GM23338 (cell line): ENCODE results near the gene EFR3B. TPM values are rescaled to one million over a fixed set of nuclear protein-coding genes. Genes with fewer than 3 reads are reported as not detected.

ENCODE experiments used
- ATAC-seq: fragments of 200-7000 bp; cut with Tn5 transposase; 3 replicates; pipeline ENCODE4 v1.9.1; 2020
- DNase-seq: peaks from one replicate; pipeline ENCODE4 v3.0.0-alpha.2; 2015; ENCODE audit warnings: low spot score
- H2AFZ ChIP-seq: fragments of 200-600 bp; sonication (generic); 2 replicates; pipeline ENCODE4 v1.8.0; 2016; ENCODE audit warnings: antibody characterized with exemption, mild to moderate bottlenecking, moderate library complexity
- H3F3A ChIP-seq: fragments of 200-600 bp; sonication (generic); replicated peaks from 2 replicates; pipeline ENCODE4 v1.8.0; 2017; ENCODE audit warnings: antibody characterized with exemption, mixed run types, low read depth
- H3K27ac ChIP-seq: fragments of 200-600 bp; sonication (generic); 2 replicates; pipeline ENCODE4 v1.6.1; 2016; ENCODE audit warnings: low read depth
- H3K27me3 ChIP-seq: fragments of 200-600 bp; sonication (generic); 2 replicates; pipeline ENCODE4 v1.8.0; 2016; ENCODE audit warnings: mild to moderate bottlenecking, mixed run types, moderate library complexity; ENCODE audit not compliant: insufficient read depth
- H3K36me3 ChIP-seq: fragments of 200-600 bp; sonication (generic); 2 replicates; pipeline ENCODE4 v1.8.0; 2016; ENCODE audit warnings: mild to moderate bottlenecking; ENCODE audit not compliant: insufficient read depth
- H3K4me1 ChIP-seq: fragments of 200-600 bp; sonication (generic); 2 replicates; pipeline ENCODE4 v1.8.0; 2016; ENCODE audit warnings: mild to moderate bottlenecking, moderate library complexity; ENCODE audit not compliant: insufficient read depth
- H3K4me2 ChIP-seq: fragments of 200-600 bp; sonication (generic); 2 replicates; pipeline ENCODE4 v1.7.1; 2017; ENCODE audit warnings: mixed run types
- H3K4me3 ChIP-seq: fragments of 200-600 bp; sonication (generic); 2 replicates; pipeline ENCODE4 v1.6.1; 2016; ENCODE audit warnings: mixed run types
- H3K79me2 ChIP-seq: fragments of 200-600 bp; sonication (generic); replicated peaks from 2 replicates; pipeline ENCODE4 v1.8.0; 2017; ENCODE audit warnings: mild to moderate bottlenecking; ENCODE audit not compliant: insufficient read depth
- H3K9me2 ChIP-seq: fragments of 200-600 bp; sonication (generic); 2 replicates; pipeline ENCODE4 v1.8.0; 2017; ENCODE audit not compliant: insufficient read depth
- H4K20me1 ChIP-seq: fragments of 200-600 bp; sonication (generic); replicated peaks from 2 replicates; pipeline ENCODE4 v1.8.0; 2017; ENCODE audit warnings: mild to moderate bottlenecking; ENCODE audit not compliant: insufficient read depth
- H3K27ac Mint-ChIP-seq: 2 replicates; pipeline ENCODE4 v1.8.0; 2020; ENCODE audit warnings: inconsistent platforms, mild to moderate bottlenecking, moderate library complexity, mixed read lengths
- H3K27me3 Mint-ChIP-seq: 3 replicates; pipeline ENCODE4 v1.8.0; 2022; ENCODE audit warnings: low read depth, mild to moderate bottlenecking, moderate library complexity, mixed read lengths, inconsistent platforms; ENCODE audit not compliant: insufficient read depth, poor library complexity
- H3K36me3 Mint-ChIP-seq: 3 replicates; pipeline ENCODE4 v1.8.0; 2021; ENCODE audit warnings: low read depth, mild to moderate bottlenecking, inconsistent platforms, moderate library complexity, mixed read lengths
- H3K4me1 Mint-ChIP-seq: 3 replicates; pipeline ENCODE4 v1.8.0; 2020; ENCODE audit warnings: mild to moderate bottlenecking, inconsistent platforms, mixed read lengths
- H3K4me3 Mint-ChIP-seq: 3 replicates; pipeline ENCODE4 v1.8.0; 2021; ENCODE audit warnings: moderate library complexity, mild to moderate bottlenecking, inconsistent platforms, mixed read lengths
- H3K9me3 Mint-ChIP-seq: 3 replicates; pipeline ENCODE4 v1.8.0; 2020; ENCODE audit warnings: moderate library complexity, mild to moderate bottlenecking, inconsistent platforms, mixed read lengths
- CREB1 ChIP-seq: fragments of 250-450 bp; sonication (Bioruptor Pico); IDR thresholded peaks from 2 replicates; pipeline ENCODE4 v1.5.0; 2020; ENCODE audit warnings: low read depth, mild to moderate bottlenecking, moderate library complexity
- CTCF ChIP-seq, 2 experiments: fragments of 200-600 bp in 1 of 2; sonication (generic) in 1 of 2; conservative IDR thresholded peaks; 2 replicates each; pipeline versions ENCODE4 v1.5.1 to v1.6.1; 2016 to 2017; ENCODE audit warnings: antibody characterized with exemption in 2 of 2, low read depth in 2 of 2, mild to moderate bottlenecking in 2 of 2, moderate library complexity in 1 of 2
- ETS1 ChIP-seq: IDR thresholded peaks from 2 replicates; pipeline ENCODE4 v1.6.1; 2016; ENCODE audit warnings: antibody characterized with exemption
- JUNB ChIP-seq: IDR thresholded peaks from one replicate; pipeline ENCODE4 v1.6.1; 2016; ENCODE audit warnings: antibody characterized with exemption; ENCODE audit not compliant: unreplicated experiment
- NANOG ChIP-seq: IDR thresholded peaks from 2 replicates; pipeline ENCODE4 v1.6.1; 2016; ENCODE audit warnings: antibody characterized with exemption, borderline replicate concordance
- REST ChIP-seq: IDR thresholded peaks from one replicate; pipeline ENCODE4 v1.6.1; 2018; ENCODE audit warnings: antibody characterized with exemption; ENCODE audit not compliant: unreplicated experiment
- ZNF462 ChIP-seq: fragments of 250-450 bp; sonication (Bioruptor Pico); IDR thresholded peaks from 2 replicates; pipeline ENCODE4 v1.5.0; 2020; ENCODE audit warnings: mild to moderate bottlenecking, moderate library complexity
- polyA plus RNA-seq: library from polyadenylated mRNA; unstranded; fragments of >200 nt; fragmentation: Nextera tagmentation; extraction: Ambion mirVana; gene quantifications from 2 replicates; pipeline ENCODE4 v1.2.1, GENCODE V29; 2016
- total RNA-seq: library from RNA; depleted of rRNA; stranded (reverse); fragments of >200 nt; shearing (Covaris generic); gene quantifications from 2 replicates; pipeline ENCODE4 v1.2.3, GENCODE V29; 2014

Gene EFR3B
- total and polyA plus RNA-seq, 2 experiments from 2014 or later = 3.3 to 10.7 TPM

GRCh38 chr2:25158096-25158852 is 116.4 kb downstream of the EFR3B start:
- DNase-seq (no peak), ATAC-seq (no peak)
- Mint-ChIP-seq H3K27me3 (peaks cover 11% of the 10 kb centered on the region), H3K36me3 (no peaks in the 10 kb centered on the region; the same call in 2 of the 3 replicates), H3K9me3 (no peaks in the 10 kb centered on the region), H3K4me1 (peaks cover 12% of the 10 kb centered on the region), H3K27ac (no peak overlapping the region), H3K4me3 (no peak overlapping the region)
- peaks cover 8% of the 10 kb centered on the region; the same call in 1 of the 2 replicates for H3K4me1 ChIP-seq
- no peak overlapping the region for H3K4me2 ChIP-seq
- no peak for TF ChIP-seq ETS1
- TF ChIP-seq JUNB = no peak
- no peak for TF ChIP-seq CREB1 (CRISPR knock-in tag)
- TF ChIP-seq NANOG = no peak
- no peak for TF ChIP-seq ZNF462 (CRISPR knock-in tag)
- no peak for TF ChIP-seq CTCF (conservative IDR thresholded peaks at IDR 0.05; ENCODE audit: low read depth in 2 of 2)
- no peak for TF ChIP-seq REST
- H3K27me3 ChIP-seq = no peaks in the 10 kb centered on the region
- no peaks in the 10 kb centered on the region for H3K79me2 ChIP-seq
- H3F3A ChIP-seq = 0 out of 2 replicates have a peak, but pooled peaks cover 4% of the 10 kb centered on the region
- H4K20me1 ChIP-seq = no peaks in the 10 kb centered on the region
- H3K9me2 ChIP-seq = no peaks in the 10 kb centered on the region
- no peak overlapping the region for H3K27ac ChIP-seq
- H3K36me3 ChIP-seq = no peaks in the 10 kb centered on the region
- no peak overlapping the region for H3K4me3 ChIP-seq
- no peak overlapping the region for H2AFZ ChIP-seq
